A549 (cell line): ENCODE results near the gene ADCY2. TPM values are rescaled to one million over a fixed set of nuclear protein-coding genes. Genes with fewer than 3 reads are reported as not detected.

Experiments used
- ATAC-seq, 2 experiments: fragments of 200-7000 bp in 1 of 2; fragments of >200 bp in 1 of 2; cut with Nextera tagmentation in 1 of 2; cut with Tn5 transposase in 1 of 2; 3 replicates each; pipeline versions ENCODE4 v1.8.0 to v1.9.1; 2018 to 2020; ENCODE audit warnings: mild to moderate bottlenecking in 1 of 2, moderate library complexity in 1 of 2
- CTCF ChIA-PET: fragments of 300-600 bp; sonication (Branson Sonifier 250); formaldehyde crosslinking; extraction: SDS; loops from one replicate; lab custom pipeline; 2021; ENCODE audit warnings: antibody characterized with exemption, inconsistent platforms; lab: Yijun Ruan, JAX
- POLR2A ChIA-PET: fragments of 350-600 bp; formaldehyde crosslinking; extraction: SDS; loops from one replicate; lab custom pipeline; 2021; ENCODE audit warnings: antibody characterized with exemption, inconsistent platforms; lab: Yijun Ruan, JAX
- DNase-seq, 2 experiments: peaks; one replicate each; pipeline versions ENCODE4 v3.0.0 to v3.0.0-alpha.2; 2011 to 2016; ENCODE audit warnings: low read depth in 1 of 2, low spot score in 1 of 2
- FAIRE-seq: peaks from 2 replicates; lab custom pipeline; 2011; peaks lifted over from hg19 to GRCh38; lab: Jason Lieb, UNC
- H3K27ac ChIP-seq, 2 experiments: fragments of >200 bp; sonication (Bioruptor Twin); formaldehyde crosslinking; 3 replicates each; pipeline ENCODE4 v1.5.1; 2016 to 2017
- H3K4me1 ChIP-seq: fragments of >200 bp; sonication (Bioruptor Twin); formaldehyde crosslinking; 3 replicates; pipeline ENCODE4 v1.6.1; 2016
- H3K4me2 ChIP-seq: fragments of >200 bp; sonication (Bioruptor Twin); formaldehyde crosslinking; 3 replicates; pipeline ENCODE4 v1.6.1; 2016
- H3K4me3 ChIP-seq: fragments of >200 bp; sonication (Bioruptor Twin); formaldehyde crosslinking; 3 replicates; pipeline ENCODE4 v1.5.1; 2016
- H3K9me3 ChIP-seq: fragments of >200 bp; sonication (Bioruptor Twin); formaldehyde crosslinking; 3 replicates; pipeline ENCODE4 v1.6.1; 2016
- BHLHE40 ChIP-seq: IDR thresholded peaks from 2 replicates; pipeline ENCODE4 v1.6.1; 2012; ENCODE audit warnings: low read depth, low read length, inconsistent platforms
- CHD4 ChIP-seq: fragments of 200-600 bp; sonication (generic); IDR thresholded peaks from 2 replicates; pipeline ENCODE4 v1.6.1; 2016; ENCODE audit warnings: antibody characterized with exemption, mild to moderate bottlenecking, borderline replicate concordance
- EHF ChIP-seq: fragments of 250-450 bp; sonication (Bioruptor Pico); IDR thresholded peaks from 2 replicates; pipeline ENCODE4 v1.5.0; 2020; ENCODE audit warnings: mild to moderate bottlenecking
- ELK1 ChIP-seq: fragments of 150-350 bp; IDR thresholded peaks from 2 replicates; pipeline ENCODE4 v1.6.1; 2014; ENCODE audit warnings: low read depth, mild to moderate bottlenecking, low read length
- FOSL2 ChIP-seq, 2 experiments: fragments of 450-650 bp in 1 of 2; fragments of >200 bp in 1 of 2; sonication (Bioruptor Twin) in 1 of 2; formaldehyde crosslinking; IDR thresholded peaks; 2 replicates each; pipeline versions ENCODE4 v1.5.0 to v1.6.1; 2016 to 2020; ENCODE audit warnings: mild to moderate bottlenecking in 1 of 2, moderate library complexity in 1 of 2
- GATA3 ChIP-seq: IDR thresholded peaks from 2 replicates; pipeline ENCODE4 v1.6.1; 2012; ENCODE audit warnings: borderline replicate concordance
- HES2 ChIP-seq: fragments of >200 bp; sonication (Bioruptor Twin); formaldehyde crosslinking; IDR thresholded peaks from 2 replicates; pipeline ENCODE4 v1.6.1; 2016
- HOXB13 ChIP-seq: fragments of 250-450 bp; sonication (Bioruptor Pico); IDR thresholded peaks from 2 replicates; pipeline ENCODE4 v1.5.0; 2020; ENCODE audit warnings: low read depth, mild to moderate bottlenecking, moderate library complexity
- KDM5A ChIP-seq: fragments of 200-600 bp; sonication (generic); IDR thresholded peaks from 2 replicates; pipeline ENCODE4 v1.6.1; 2016; ENCODE audit warnings: antibody characterized with exemption, mild to moderate bottlenecking
- MAX ChIP-seq: IDR thresholded peaks from 2 replicates; pipeline ENCODE4 v1.6.1; 2012
- MAZ ChIP-seq: fragments of 150-350 bp; IDR thresholded peaks from 2 replicates; pipeline ENCODE4 v1.6.1; 2014; ENCODE audit warnings: antibody characterized with exemption, low read depth, low read length, borderline replicate concordance
- NFE2L2 ChIP-seq: fragments of 150-350 bp; conservative IDR thresholded peaks from 2 replicates; pipeline ENCODE4 v1.6.1; 2014; ENCODE audit warnings: low read length
- NPAS2 ChIP-seq: fragments of 250-450 bp; sonication (Bioruptor Pico); IDR thresholded peaks from 2 replicates; pipeline ENCODE4 v1.8.0; 2022; ENCODE audit warnings: mild to moderate bottlenecking, moderate library complexity, borderline replicate concordance
- NR3C1 ChIP-seq: fragments of >200 bp; sonication (Bioruptor Twin); formaldehyde crosslinking; IDR thresholded peaks from 3 replicates; pipeline ENCODE4 v1.6.1; 2017
- RAD21 ChIP-seq, 2 experiments: fragments of >200 bp in 1 of 2; sonication (Bioruptor Twin) in 1 of 2; formaldehyde crosslinking in 1 of 2; IDR thresholded peaks in 1 of 2; conservative IDR thresholded peaks in 1 of 2; 2 replicates in 1 of 2; 3 replicates in 1 of 2; pipeline ENCODE4 v1.6.1; 2012 to 2018; ENCODE audit warnings: inconsistent platforms in 1 of 2
- RCOR1 ChIP-seq: fragments of 150-350 bp; IDR thresholded peaks from 2 replicates; pipeline ENCODE4 v1.6.1; 2014; ENCODE audit warnings: antibody characterized with exemption, low read length, low read depth
- RNF2 ChIP-seq: fragments of 200-600 bp; sonication (generic); IDR thresholded peaks from 2 replicates; pipeline ENCODE4 v1.6.1; 2016; ENCODE audit warnings: low read depth, mild to moderate bottlenecking, antibody characterized with exemption, moderate library complexity, borderline replicate concordance
- SMC3 ChIP-seq: fragments of >200 bp; sonication (Bioruptor Twin); formaldehyde crosslinking; IDR thresholded peaks from 3 replicates; pipeline ENCODE4 v1.6.1; 2018; ENCODE audit warnings: inconsistent platforms
- SREBF2 ChIP-seq: fragments of 450-650 bp; IDR thresholded peaks from 2 replicates; pipeline ENCODE4 v1.6.1; 2014; ENCODE audit warnings: mild to moderate bottlenecking, moderate library complexity
- ZNF302 ChIP-seq: fragments of 250-450 bp; sonication (Bioruptor Pico); IDR thresholded peaks from 2 replicates; pipeline ENCODE4 v1.9.0; 2021; ENCODE audit warnings: inconsistent platforms, mild to moderate bottlenecking, moderate library complexity
- ZSCAN20 ChIP-seq: fragments of 250-450 bp; sonication (Bioruptor Pico); IDR thresholded peaks from 2 replicates; pipeline ENCODE4 v1.8.0; 2022; ENCODE audit warnings: mild to moderate bottlenecking, moderate library complexity
- WGBS: methylation state at CpG from one replicate; pipeline ENCODE4 v1.1.6; 2017; ENCODE audit errors: missing lambda C conversion rate; 5-methylcytosine and 5-hydroxymethylcytosine counted together
- polyA plus RNA-seq, 4 experiments: library from polyadenylated mRNA; depleted of rRNA in 3 of 4; stranded (reverse); fragments of >200 nt; fragmentation: RNase III in 1 of 4; extraction: RNeasy Plus Mini Kit Qiagen cat#74134 plus additional on column Dnase treatment in 1 of 4; gene quantifications; 2 replicates in 3 of 4; 3 replicates in 1 of 4; pipeline ENCODE4 v1.2.3, GENCODE V29; 2011 to 2017
- TF ChIP-seq, protein P1 (sequence below): fragments of 200-600 bp; sonication (generic); IDR thresholded peaks from 2 replicates; pipeline ENCODE4 v1.6.1; 2016; ENCODE audit warnings: antibody characterized with exemption, mild to moderate bottlenecking, moderate library complexity

The ADCY2 gene
- polyA plus RNA-seq, 2 of the 4 experiments (the other 2 are of a cell fraction) = not detected

GRCh38 chr5:7534505-7534904 is 138.6 kb downstream of the ADCY2 start (continued):
- no peak for TF ChIP-seq RAD21 (conservative IDR thresholded peaks at IDR 0.05 in 1 of 2, IDR thresholded peaks at IDR 0.05 in 1 of 2)

GRCh38 chr5:7537573-7537972 is 141.6 kb downstream of the ADCY2 start:
- DNase-seq = no peak
- H3K4me3 ChIP-seq = no peak overlapping the region
- FAIRE-seq = no peak
- no peaks in the 10 kb centered on the region for H3K4me1 ChIP-seq
- POLR2A ChIA-PET = no interaction called here
- CTCF ChIA-PET = no interaction called here
- no peak for TF ChIP-seq RNF2
- no peak for TF ChIP-seq NR3C1
- TF ChIP-seq EHF (CRISPR knock-in tag) = no peak
- TF ChIP-seq ZNF302 (CRISPR knock-in tag) = no peak
- no peak for TF ChIP-seq FOSL2 (IDR thresholded peaks at IDR 0.05)
- no peak for TF ChIP-seq FOSL2 (CRISPR knock-in tag; IDR thresholded peaks at IDR 0.05)
- no peak for TF ChIP-seq SMC3
- no peak for TF ChIP-seq MAX
- no peak for TF ChIP-seq HOXB13 (CRISPR knock-in tag)
- TF ChIP-seq ZSCAN20 (CRISPR knock-in tag) = no peak
- ATAC-seq = no peak
- no peaks in the 10 kb centered on the region for H3K9me3 ChIP-seq
- no peak overlapping the region for H3K4me2 ChIP-seq
- H3K27ac ChIP-seq = no peak overlapping the region
- 0% methylated on average over 2 of the region's 2 CpGs for WGBS

DNA sequence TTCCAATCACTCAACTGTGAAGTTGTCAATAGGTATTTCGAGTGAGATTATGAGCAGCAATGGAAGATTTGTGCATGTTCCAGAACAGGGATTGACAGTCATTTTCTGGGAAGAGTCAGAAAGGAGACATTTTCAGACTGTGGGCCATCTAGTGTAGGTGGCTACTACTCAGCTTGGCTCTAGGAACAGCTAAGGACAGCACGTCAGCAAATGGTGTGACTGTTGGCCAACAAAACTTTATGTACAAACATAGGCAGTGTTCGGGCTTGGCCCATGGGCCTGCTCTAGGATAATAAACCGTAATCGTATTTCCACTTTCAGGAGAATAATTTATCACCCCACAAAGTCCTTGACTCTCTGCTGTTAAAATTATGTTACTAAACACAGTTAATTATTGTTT is 143.6 kb downstream of the ADCY2 start:
- Histone ChIP-seq H3K9me3 (no peaks in the 10 kb centered on the region), H3K27ac (no peak overlapping the region), H3K4me1 (no peaks in the 10 kb centered on the region), H3K4me2 (no peak overlapping the region), H3K4me3 (no peak overlapping the region)
- ATAC-seq (no peak), FAIRE-seq (no peak), DNase-seq (no peak)
- CTCF ChIA-PET = no interaction called here
- POLR2A ChIA-PET = no interaction called here
- WGBS = 11% methylated on average over 5 of the region's 5 CpGs
- TF ChIP-seq RAD21 (conservative IDR thresholded peaks at IDR 0.05 in 1 of 2, IDR thresholded peaks at IDR 0.05 in 1 of 2) (no peak), GATA3 (no peak), HES2 (no peak), ELK1 (no peak)

GRCh38 chr5:7540736-7541485 is 145.0 kb downstream of the ADCY2 start:
- ChIA-PET POLR2A (no interaction called here), CTCF (interaction anchor here (1.9 kb wide), 1 partner anchor 10 kb away, joined by 4 read pairs; no protein-coding TSS in a partner anchor)
- TF ChIP-seq, protein P1, sequence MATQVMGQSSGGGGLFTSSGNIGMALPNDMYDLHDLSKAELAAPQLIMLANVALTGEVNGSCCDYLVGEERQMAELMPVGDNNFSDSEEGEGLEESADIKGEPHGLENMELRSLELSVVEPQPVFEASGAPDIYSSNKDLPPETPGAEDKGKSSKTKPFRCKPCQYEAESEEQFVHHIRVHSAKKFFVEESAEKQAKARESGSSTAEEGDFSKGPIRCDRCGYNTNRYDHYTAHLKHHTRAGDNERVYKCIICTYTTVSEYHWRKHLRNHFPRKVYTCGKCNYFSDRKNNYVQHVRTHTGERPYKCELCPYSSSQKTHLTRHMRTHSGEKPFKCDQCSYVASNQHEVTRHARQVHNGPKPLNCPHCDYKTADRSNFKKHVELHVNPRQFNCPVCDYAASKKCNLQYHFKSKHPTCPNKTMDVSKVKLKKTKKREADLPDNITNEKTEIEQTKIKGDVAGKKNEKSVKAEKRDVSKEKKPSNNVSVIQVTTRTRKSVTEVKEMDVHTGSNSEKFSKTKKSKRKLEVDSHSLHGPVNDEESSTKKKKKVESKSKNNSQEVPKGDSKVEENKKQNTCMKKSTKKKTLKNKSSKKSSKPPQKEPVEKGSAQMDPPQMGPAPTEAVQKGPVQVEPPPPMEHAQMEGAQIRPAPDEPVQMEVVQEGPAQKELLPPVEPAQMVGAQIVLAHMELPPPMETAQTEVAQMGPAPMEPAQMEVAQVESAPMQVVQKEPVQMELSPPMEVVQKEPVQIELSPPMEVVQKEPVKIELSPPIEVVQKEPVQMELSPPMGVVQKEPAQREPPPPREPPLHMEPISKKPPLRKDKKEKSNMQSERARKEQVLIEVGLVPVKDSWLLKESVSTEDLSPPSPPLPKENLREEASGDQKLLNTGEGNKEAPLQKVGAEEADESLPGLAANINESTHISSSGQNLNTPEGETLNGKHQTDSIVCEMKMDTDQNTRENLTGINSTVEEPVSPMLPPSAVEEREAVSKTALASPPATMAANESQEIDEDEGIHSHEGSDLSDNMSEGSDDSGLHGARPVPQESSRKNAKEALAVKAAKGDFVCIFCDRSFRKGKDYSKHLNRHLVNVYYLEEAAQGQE = no peak
- TF ChIP-seq RCOR1 (no peak), NPAS2 (CRISPR knock-in tag) (no peak), CHD4 (no peak), NR3C1 (no peak), KDM5A (no peak), BHLHE40 (no peak), NFE2L2 (no peak), SREBF2 (no peak), MAZ (no peak), MAX (no peak)
- no peaks in the 10 kb centered on the region for H3K4me1 ChIP-seq
- H3K4me2 ChIP-seq = no peak overlapping the region
- FAIRE-seq (no peak), DNase-seq (no peak), ATAC-seq (no peak)
- 2% methylated on average over 9 of the region's 9 CpGs for WGBS
- no peaks in the 10 kb centered on the region for H3K9me3 ChIP-seq
- no peak overlapping the region for H3K4me3 ChIP-seq
- H3K27ac ChIP-seq = no peak overlapping the region
